Gastrocnemius medialis (tissue), 4 donors: ENCODE results near the gene KLF16.

Experiments used
- POLR2A ChIP-seq, 2 donors: fragments of 450-650 bp; IDR thresholded peaks; one replicate each; pipeline ENCODE4 v1.6.1; 2017; ENCODE audit warnings: antibody characterized with exemption in 2 of 2, mild to moderate bottlenecking in 2 of 2, moderate library complexity in 2 of 2
- TF ChIP-seq, protein P1 (sequence below), 5 experiments: fragments of 450-650 bp in 3 of 5; fragments of 200-600 bp in 2 of 5; sonication (generic) in 2 of 5; IDR thresholded peaks in 4 of 5; conservative IDR thresholded peaks in 1 of 5; 1 replicate in 4 of 5; 2 replicates in 1 of 5; pipeline ENCODE4 v1.5.1; 2016 to 2019; ENCODE audit warnings: antibody characterized with exemption in 5 of 5, mild to moderate bottlenecking in 3 of 5, moderate library complexity in 3 of 5

DNA sequence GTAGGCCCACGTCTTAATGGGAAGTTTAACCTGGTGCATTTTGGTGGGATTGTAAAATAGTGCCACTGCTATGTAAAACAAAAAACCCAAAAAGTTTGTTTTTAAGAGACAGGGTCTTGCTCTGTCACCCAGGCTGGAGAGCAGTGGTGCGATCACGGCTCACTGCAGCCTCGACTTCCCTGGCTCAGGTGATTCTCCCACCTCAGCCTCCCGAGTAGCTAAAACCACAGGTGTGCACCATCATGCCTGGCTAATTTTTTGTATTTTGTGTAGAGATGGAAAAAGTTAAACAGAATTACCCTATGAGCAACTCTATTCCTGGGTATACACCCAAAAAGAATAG, 14.3 kb downstream of the KLF16 start:
- TF ChIP-seq, protein P1, sequence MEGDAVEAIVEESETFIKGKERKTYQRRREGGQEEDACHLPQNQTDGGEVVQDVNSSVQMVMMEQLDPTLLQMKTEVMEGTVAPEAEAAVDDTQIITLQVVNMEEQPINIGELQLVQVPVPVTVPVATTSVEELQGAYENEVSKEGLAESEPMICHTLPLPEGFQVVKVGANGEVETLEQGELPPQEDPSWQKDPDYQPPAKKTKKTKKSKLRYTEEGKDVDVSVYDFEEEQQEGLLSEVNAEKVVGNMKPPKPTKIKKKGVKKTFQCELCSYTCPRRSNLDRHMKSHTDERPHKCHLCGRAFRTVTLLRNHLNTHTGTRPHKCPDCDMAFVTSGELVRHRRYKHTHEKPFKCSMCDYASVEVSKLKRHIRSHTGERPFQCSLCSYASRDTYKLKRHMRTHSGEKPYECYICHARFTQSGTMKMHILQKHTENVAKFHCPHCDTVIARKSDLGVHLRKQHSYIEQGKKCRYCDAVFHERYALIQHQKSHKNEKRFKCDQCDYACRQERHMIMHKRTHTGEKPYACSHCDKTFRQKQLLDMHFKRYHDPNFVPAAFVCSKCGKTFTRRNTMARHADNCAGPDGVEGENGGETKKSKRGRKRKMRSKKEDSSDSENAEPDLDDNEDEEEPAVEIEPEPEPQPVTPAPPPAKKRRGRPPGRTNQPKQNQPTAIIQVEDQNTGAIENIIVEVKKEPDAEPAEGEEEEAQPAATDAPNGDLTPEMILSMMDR (IDR thresholded peaks at IDR 0.05 in 4 of 5, conservative IDR thresholded peaks at IDR 0.05 in 1 of 5): no peak
- TF ChIP-seq POLR2A (IDR thresholded peaks at IDR 0.05): no peak
